SIG-M5 treated with dmso at 0.1 percent for 504 hours (cell line): ENCODE measurements around the gene DNMT1.
"Not testable (repeated sequence)": the region's sequence is repeated elsewhere in the genome, so short reads cannot be mapped to it uniquely, and the experiment has no call there.

ENCODE experiments used
- DNase-seq: peaks from one replicate; lab custom pipeline; 2025; ENCODE audit not compliant: unreplicated experiment; lab: John Stamatoyannopoulos, UW

DNMT1 gene

GRCh38 chr19:10222201-10222890, 27.6 kb upstream of the DNMT1 start:
- DNase-seq = no peak

- DNase-seq = no peak
Measured at GRCh38 chr19:10220695-10221094, 25.9 kb upstream of the DNMT1 start.

- DNase-seq = peak; percentile 41
Measured at GRCh38 chr19:10219678-10220077, 24.9 kb upstream of the DNMT1 start.

- DNase-seq = no peak
Measured at GRCh38 chr19:10217085-10217484, 22.3 kb upstream of the DNMT1 start.

- peak; percentile 27 for DNase-seq
Measured at GRCh38 chr19:10214784-10215183, 20.0 kb upstream of the DNMT1 start.

GRCh38 chr19:10211691-10212090, 16.9 kb upstream of the DNMT1 start:
- no peak for DNase-seq

GRCh38 chr19:10211061-10211460, 16.3 kb upstream of the DNMT1 start:
- no peak for DNase-seq

GRCh38 chr19:10209315-10209714, 14.6 kb upstream of the DNMT1 start:
- DNase-seq = no peak

GRCh38 chr19:10207026-10207425, 12.3 kb upstream of the DNMT1 start:
- no peak for DNase-seq

GRCh38 chr19:10206226-10206885, 11.6 kb upstream of the DNMT1 start:
- DNase-seq = no peak

GRCh38 chr19:10205636-10206035, 10.9 kb upstream of the DNMT1 start:
- no peak for DNase-seq

- DNase-seq = no peak
Measured at GRCh38 chr19:10203686-10204085, 8.9 kb upstream of the DNMT1 start.

GRCh38 chr19:10201176-10201575, 6.4 kb upstream of the DNMT1 start:
- no peak for DNase-seq

GRCh38 chr19:10200101-10200500, 5.3 kb upstream of the DNMT1 start:
- DNase-seq = not testable (repeated sequence)

GRCh38 chr19:10198889-10199644, 4.3 kb upstream of the DNMT1 start:
- peak; percentile 76 for DNase-seq

GRCh38 chr19:10195199-10195519, 406 bp upstream of the DNMT1 start:
- DNase-seq = no peak

- no peak for DNase-seq
Measured at GRCh38 chr19:10193790-10194499, 808 bp downstream of the DNMT1 start.

GRCh38 chr19:10192922-10193321, 1.8 kb downstream of the DNMT1 start:
- DNase-seq = no peak

- peak; percentile 10 for DNase-seq
Measured at GRCh38 chr19:10191347-10191746, 3.4 kb downstream of the DNMT1 start.

GRCh38 chr19:10190026-10190425, 4.7 kb downstream of the DNMT1 start:
- DNase-seq = peak; percentile 43

- DNase-seq = no peak
Measured at GRCh38 chr19:10189616-10190015, 5.1 kb downstream of the DNMT1 start.

GRCh38 chr19:10187315-10187714, 7.4 kb downstream of the DNMT1 start:
- DNase-seq = no peak
